ENCODE data around the gene UBIAD1.

The UBIAD1 gene, protein sequence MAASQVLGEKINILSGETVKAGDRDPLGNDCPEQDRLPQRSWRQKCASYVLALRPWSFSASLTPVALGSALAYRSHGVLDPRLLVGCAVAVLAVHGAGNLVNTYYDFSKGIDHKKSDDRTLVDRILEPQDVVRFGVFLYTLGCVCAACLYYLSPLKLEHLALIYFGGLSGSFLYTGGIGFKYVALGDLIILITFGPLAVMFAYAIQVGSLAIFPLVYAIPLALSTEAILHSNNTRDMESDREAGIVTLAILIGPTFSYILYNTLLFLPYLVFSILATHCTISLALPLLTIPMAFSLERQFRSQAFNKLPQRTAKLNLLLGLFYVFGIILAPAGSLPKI

DNA sequence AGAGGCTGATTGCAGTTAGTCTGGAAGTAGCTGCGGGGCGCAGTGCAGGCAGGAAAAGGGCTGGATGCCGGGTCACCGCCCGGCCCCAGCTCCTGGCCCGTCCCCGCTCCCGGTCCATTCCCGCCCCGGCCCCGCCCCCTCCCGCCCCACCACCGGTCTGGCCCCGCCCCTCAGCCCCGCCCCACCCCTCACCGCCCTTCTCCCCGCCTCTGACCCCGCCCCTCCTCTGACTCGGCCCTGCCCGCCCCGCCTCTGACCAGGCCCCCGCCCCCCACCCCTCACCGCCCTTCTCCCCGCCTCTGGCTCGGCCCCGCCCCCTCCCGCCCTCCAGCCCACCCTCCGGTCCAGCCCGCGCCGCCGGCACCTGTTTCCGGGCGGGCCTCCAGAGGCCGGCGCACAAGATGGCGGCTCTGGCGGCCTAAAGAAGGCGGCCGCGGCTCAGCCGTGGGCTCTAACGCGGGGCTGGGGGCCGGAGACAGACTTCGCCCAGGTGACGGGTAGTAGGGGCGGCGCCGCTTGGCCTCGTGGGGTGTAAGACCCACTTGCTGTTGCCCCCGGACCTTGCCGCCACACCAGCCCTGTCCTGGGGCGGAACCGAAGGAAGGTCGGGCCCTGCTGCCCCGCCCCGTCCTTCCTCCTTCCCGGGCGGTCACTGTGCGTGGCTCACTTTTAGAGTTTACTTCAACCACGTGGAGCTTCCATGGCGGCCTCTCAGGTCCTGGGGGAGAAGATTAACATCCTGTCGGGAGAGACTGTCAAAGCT, at the start of gene UBIAD1:
Gene UBIAD1, plus strand, starts transcription at position 367 of the 763 bp plus-strand sequence. Its CDS starts 334 bp downstream, at position 701.
- peaks cover 10% of the 10 kb centered on the region for H3K4me1 ChIP-seq
- H3K4me3 ChIP-seq = peak within 1 kb of the TSS; percentile 97
- H3K36me3 ChIP-seq (replicated peaks) = peaks cover 16% of the 10 kb centered on the region
- H3K9me3 ChIP-seq = no peaks in the 10 kb centered on the region
- no peaks in the 10 kb centered on the region for H3K27me3 ChIP-seq (ENCODE audit: low read depth)
- in situ Hi-C loops (cut with MboI; ENCODE audit: low sequenced_read_pairs) = no loop called here
- DNase-seq (ENCODE audit: low spot score in 2 of 2) = peak; percentile 79 to 90

DNA sequence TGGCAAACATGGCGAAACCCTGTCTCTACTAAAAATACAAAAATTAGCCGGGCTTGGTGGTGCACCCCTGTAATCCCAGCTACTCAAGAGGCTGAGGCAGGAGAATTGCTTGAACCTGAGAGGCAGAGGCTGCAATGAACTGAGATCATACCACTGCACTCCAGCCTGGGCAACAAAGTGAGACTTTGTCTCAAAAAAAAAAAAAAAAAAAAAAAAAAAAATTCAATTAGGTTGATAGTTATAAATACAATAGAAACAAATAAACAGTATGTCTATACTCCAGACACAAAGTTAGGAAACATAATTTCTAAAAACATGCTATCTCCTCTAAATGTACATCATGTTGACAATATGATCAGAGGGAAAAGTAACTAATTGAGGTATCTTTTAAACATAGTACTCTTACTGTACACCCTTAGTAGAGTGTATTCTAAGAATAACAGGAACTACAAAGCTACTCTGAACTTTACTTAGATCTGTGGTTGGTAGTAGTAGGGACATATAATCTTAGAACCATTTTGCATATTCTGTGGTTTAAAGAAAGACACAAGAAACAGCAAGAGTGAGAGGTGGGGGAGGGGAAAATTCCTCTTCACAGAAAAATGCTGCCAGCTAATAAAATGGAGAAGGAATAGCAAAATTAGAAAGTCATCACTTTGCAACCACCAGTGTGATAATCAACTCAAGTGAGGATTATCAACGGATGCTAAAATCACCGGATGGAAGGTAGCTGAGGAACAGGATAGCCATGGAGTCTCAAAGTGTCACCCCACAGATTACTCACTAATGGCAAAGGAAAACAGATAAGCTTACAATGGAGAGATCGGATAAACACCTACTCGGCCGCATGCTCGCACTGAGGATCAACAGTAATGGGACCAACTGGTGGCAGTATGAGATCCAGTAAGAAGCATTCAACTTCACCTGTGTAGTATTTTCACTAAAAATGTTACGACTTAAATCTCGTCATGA, 45.6 kb upstream of the UBIAD1 start:
- Histone ChIP-seq H3K36me3 (replicated peaks) (peaks cover 72% of the 10 kb centered on the region), H3K4me1 (no peaks in the 10 kb centered on the region)

DNA sequence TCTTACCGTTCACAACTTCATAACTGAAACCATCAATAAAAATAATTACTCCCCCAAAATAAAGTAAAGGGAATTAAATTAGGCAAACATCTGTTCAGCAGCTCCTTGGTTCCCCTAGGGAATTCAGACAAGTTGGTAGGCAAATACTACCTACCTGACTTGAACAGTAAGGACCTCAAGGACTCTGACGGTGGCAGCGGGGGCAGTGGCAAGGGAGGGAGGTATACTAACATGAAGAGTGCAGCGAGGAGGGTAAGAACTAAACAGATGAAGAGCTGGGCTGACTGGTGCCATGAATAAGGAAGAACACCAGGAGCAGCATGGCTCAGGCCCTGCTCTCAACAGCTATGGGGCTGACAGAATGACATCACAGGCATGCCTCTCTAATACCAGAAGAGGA, 43.8 kb upstream of the UBIAD1 start:
- Histone ChIP-seq H3K4me1 (no peaks in the 10 kb centered on the region), H3K9me3 (no peaks in the 10 kb centered on the region), H3K36me3 (replicated peaks) (peaks cover 79% of the 10 kb centered on the region), H3K27me3 (ENCODE audit: low read depth) (no peaks in the 10 kb centered on the region), H3K4me3 (no peak overlapping the region)
- DNase-seq (ENCODE audit: low spot score in 2 of 2) = no peak
- in situ Hi-C loops (cut with MboI; ENCODE audit: low sequenced_read_pairs) = no loop called here

More for the DNA sequence above, 45.6 kb upstream of the UBIAD1 start:
- in situ Hi-C loops (cut with MboI; ENCODE audit: low sequenced_read_pairs) = no loop called here
- Histone ChIP-seq H3K4me3 (no peak overlapping the region), H3K27me3 (ENCODE audit: low read depth) (no peaks in the 10 kb centered on the region), H3K9me3 (no peaks in the 10 kb centered on the region)
- DNase-seq (ENCODE audit: low spot score in 2 of 2) = no peak

DNA sequence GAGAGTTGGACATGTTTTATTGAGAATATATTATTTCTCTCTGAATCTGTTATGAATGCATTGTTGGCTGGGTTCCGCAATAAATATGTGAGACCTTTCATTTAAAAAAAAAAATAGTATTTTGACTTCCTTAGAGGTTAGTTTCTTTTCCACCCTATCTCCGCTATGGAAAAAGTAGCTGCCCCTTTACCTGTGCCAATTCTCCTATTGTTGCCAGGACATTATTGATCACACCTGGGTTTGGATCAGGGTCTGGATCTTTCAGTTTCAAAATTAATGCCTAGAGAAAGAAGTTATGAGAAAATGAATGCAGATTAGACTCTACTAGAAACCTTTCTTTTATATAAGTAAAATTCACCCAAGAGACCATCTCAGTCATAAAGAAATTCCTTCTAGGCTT, 39.8 kb upstream of the UBIAD1 start:
- Histone ChIP-seq H3K4me1 (no peaks in the 10 kb centered on the region), H3K27me3 (ENCODE audit: low read depth) (no peaks in the 10 kb centered on the region), H3K9me3 (no peaks in the 10 kb centered on the region), H3K36me3 (replicated peaks) (peaks cover 85% of the 10 kb centered on the region), H3K4me3 (no peak overlapping the region)
- no peak for DNase-seq (ENCODE audit: low spot score in 2 of 2)
- in situ Hi-C loops (cut with MboI; ENCODE audit: low sequenced_read_pairs) = no loop called here

DNA sequence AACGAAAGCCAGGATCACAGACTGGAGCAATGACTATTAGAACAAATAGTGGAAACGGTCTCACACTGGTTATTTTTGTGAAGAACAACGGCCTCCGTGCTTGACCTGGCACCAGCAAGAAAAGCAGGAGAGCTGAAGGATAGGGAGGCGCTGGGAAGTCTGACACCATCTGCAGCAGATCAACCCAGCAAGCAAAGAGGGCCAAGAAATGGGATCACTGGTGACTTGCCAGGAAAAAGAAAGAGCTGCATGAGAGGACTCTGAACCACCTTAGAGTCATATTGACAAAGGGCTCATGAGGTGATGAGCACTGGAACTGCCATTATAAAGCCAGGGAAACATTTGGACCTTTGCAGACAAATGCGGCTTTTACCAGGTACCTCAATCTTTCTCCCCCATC, 35.6 kb upstream of the UBIAD1 start:
- Histone ChIP-seq H3K4me1 (no peaks in the 10 kb centered on the region), H3K36me3 (replicated peaks) (peaks cover 73% of the 10 kb centered on the region)
- in situ Hi-C loops (cut with MboI; ENCODE audit: low sequenced_read_pairs) = loop anchor here (5.0 kb wide), 1 partner anchor 405 kb away; no protein-coding TSS in a partner anchor

DNA sequence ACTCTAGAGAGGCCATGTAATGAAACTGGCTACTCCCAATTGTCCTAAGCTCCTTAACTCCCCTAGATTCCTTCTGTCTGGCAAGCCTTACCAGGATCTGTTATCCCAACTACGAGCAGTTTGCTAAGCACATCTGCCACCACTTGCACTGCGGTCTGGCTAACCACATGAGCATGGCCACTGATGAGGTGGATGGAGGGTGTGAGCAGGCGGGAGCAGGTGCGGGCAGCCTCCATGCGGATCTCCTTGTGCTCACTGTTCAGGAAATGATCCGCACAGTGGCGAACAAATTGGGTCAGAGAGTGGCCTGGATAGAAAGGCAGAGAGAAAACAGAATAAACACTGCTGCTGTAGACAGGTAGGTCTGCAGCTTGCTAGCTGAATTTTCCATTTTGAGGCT, 34.7 kb upstream of the UBIAD1 start:
- no peak for DNase-seq (ENCODE audit: low spot score in 2 of 2)
- H3K9me3 ChIP-seq = no peaks in the 10 kb centered on the region
- in situ Hi-C loops (cut with MboI; ENCODE audit: low sequenced_read_pairs) = loop anchor here (5.0 kb wide), 1 partner anchor 404 kb away; no protein-coding TSS in a partner anchor
- H3K4me1 ChIP-seq = no peaks in the 10 kb centered on the region
- H3K36me3 ChIP-seq (replicated peaks) = peaks cover 73% of the 10 kb centered on the region
- H3K27me3 ChIP-seq (ENCODE audit: low read depth) = no peaks in the 10 kb centered on the region
- H3K4me3 ChIP-seq = no peak overlapping the region

More for the DNA sequence above, 35.6 kb upstream of the UBIAD1 start:
- no peak for DNase-seq (ENCODE audit: low spot score in 2 of 2)
- no peaks in the 10 kb centered on the region for H3K9me3 ChIP-seq
- no peak overlapping the region for H3K4me3 ChIP-seq
- H3K27me3 ChIP-seq (ENCODE audit: low read depth) = no peaks in the 10 kb centered on the region

DNA sequence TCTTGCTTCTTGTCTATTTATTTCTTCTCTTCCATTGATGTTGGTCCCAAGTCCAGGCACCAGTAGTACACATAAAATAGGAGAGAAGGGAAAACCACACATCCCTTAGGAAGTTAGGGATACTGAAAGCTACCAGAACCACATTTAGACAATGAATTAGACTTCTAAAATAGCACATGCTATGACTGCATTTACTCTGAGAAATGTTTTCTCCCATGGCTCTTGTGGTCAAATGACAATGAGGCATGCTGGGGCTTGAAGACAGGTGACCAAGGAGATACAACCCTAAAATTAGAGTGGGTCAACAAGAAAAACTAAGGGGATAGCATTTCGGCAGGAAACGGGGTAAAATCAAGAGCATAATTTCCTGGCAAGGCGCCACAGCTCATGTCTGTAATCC, 27.8 kb upstream of the UBIAD1 start:
- Histone ChIP-seq H3K4me1 (no peaks in the 10 kb centered on the region), H3K4me3 (no peak overlapping the region), H3K27me3 (ENCODE audit: low read depth) (no peaks in the 10 kb centered on the region), H3K9me3 (no peaks in the 10 kb centered on the region), H3K36me3 (replicated peaks) (peaks cover 53% of the 10 kb centered on the region)
- in situ Hi-C loops (cut with MboI; ENCODE audit: low sequenced_read_pairs) = no loop called here
- DNase-seq (ENCODE audit: low spot score in 2 of 2) = no peak

DNA sequence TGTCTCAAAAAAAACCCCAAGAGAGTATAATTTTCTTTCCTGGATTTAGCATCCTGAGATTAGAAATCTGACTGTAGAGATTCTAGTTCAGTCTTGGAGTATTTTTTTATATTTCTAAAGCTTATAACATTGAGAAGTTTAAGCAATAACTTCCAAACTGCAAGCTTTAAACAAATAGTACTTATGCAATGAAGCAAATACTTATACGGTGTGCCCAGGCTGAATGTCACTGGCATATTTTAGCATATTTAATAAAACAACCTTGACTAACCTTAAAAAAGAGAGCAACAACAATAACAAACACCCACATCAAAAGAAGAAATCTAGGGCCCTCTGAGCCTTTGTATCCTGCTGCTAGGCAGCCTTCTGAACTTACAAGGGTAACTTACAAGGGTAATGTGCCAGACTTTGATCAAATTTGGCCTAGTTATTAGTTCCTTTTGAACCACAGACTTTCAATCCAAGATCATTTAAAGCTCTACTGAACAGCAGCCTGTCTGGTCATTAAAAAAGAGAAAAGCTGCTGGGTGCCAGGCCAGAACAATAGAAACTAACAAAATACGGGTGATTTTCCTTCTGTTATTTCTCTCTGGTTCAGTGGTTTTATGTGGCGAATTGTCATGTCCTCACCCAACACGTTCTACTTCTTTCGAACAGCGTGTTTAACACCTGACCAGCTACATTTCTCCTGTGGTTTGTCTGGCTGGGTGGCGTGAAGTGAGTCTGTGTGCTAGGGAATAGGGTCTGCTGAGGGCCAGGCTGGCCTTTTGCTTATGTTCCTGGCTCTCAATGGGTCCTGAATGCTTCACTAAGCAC, 26.9 kb upstream of the UBIAD1 start:
- no peak for DNase-seq (ENCODE audit: low spot score in 2 of 2)
- no peaks in the 10 kb centered on the region for H3K9me3 ChIP-seq
- H3K4me1 ChIP-seq = no peaks in the 10 kb centered on the region
- H3K27me3 ChIP-seq (ENCODE audit: low read depth) = no peaks in the 10 kb centered on the region
- no peak overlapping the region for H3K4me3 ChIP-seq
- in situ Hi-C loops (cut with MboI; ENCODE audit: low sequenced_read_pairs) = no loop called here
- H3K36me3 ChIP-seq (replicated peaks) = peaks cover 55% of the 10 kb centered on the region

DNA sequence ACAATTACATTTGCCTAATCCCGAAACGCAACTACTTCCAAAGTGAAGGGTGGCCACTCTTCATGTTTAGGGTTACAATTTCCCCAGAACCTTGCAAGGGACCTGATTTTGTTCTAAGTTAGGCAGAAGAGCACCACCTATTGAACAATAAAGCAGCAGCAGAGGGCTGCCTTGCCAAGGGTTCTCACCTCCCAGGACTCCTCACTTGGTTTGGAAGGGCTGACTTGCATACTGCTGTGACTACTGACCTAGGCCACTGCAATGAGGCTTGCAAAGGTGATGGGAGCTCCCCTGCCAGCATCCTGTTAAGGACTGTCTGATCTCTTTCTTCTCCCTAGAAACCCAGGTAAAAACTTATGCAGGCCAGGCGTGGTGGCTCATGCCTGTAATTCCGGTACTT, 24.8 kb upstream of the UBIAD1 start:
- Histone ChIP-seq H3K27me3 (ENCODE audit: low read depth) (no peaks in the 10 kb centered on the region), H3K9me3 (no peaks in the 10 kb centered on the region), H3K4me1 (no peaks in the 10 kb centered on the region), H3K4me3 (no peak overlapping the region), H3K36me3 (replicated peaks) (peaks cover 59% of the 10 kb centered on the region)
- DNase-seq (ENCODE audit: low spot score in 2 of 2) = no peak
- in situ Hi-C loops (cut with MboI; ENCODE audit: low sequenced_read_pairs) = no loop called here

DNA sequence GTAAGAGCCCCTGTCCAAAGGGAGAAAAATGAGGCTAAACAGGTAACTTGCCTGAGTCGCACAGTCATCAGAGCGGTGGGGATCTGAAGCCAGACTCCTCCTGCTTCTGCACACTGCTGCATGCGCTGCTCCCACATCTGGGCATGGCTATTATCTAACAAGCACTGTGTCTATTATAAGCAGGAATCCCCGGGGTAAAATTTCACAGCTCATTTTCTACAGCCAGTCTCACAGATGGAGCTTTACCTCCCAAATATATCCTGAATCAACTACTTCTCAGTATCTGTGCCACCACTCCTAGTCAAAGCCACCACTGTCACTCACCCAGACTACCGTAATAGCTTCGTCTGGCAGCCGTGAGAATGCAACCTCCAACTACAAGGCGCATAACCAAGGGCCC, 20.5 kb upstream of the UBIAD1 start:
- H3K36me3 ChIP-seq (replicated peaks) = peaks cover 62% of the 10 kb centered on the region
- DNase-seq (ENCODE audit: low spot score in 2 of 2) = no peak
- H3K4me3 ChIP-seq = no peak overlapping the region
- in situ Hi-C loops (cut with MboI; ENCODE audit: low sequenced_read_pairs) = no loop called here
- H3K4me1 ChIP-seq = no peaks in the 10 kb centered on the region
- H3K27me3 ChIP-seq (ENCODE audit: low read depth) = no peaks in the 10 kb centered on the region
- H3K9me3 ChIP-seq = no peaks in the 10 kb centered on the region

DNA sequence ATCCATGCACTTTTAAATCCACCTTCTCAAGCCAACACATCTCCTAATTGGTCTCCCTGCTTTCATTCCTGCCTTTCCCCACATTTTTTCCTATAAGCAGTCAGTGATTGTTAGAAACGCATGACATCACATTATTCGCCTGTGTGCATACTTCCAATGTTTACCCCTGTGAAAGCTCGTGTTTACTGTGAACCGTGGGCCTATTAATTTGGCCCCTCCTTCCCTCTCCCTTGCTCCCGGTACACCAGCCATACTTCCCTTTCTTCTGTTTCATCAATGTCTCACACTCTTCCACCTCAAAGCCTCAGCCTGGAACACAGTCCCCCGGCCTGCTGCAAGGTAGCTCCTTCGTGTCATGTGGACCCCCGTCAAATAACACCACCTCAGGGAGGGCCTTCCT, 19.8 kb upstream of the UBIAD1 start:
- no peak overlapping the region for H3K4me3 ChIP-seq
- H3K27me3 ChIP-seq (ENCODE audit: low read depth) = no peaks in the 10 kb centered on the region
- H3K4me1 ChIP-seq = no peaks in the 10 kb centered on the region
- in situ Hi-C loops (cut with MboI; ENCODE audit: low sequenced_read_pairs) = no loop called here
- DNase-seq (ENCODE audit: low spot score in 2 of 2) = no peak
- peaks cover 66% of the 10 kb centered on the region for H3K36me3 ChIP-seq (replicated peaks)
- H3K9me3 ChIP-seq = no peaks in the 10 kb centered on the region

DNA sequence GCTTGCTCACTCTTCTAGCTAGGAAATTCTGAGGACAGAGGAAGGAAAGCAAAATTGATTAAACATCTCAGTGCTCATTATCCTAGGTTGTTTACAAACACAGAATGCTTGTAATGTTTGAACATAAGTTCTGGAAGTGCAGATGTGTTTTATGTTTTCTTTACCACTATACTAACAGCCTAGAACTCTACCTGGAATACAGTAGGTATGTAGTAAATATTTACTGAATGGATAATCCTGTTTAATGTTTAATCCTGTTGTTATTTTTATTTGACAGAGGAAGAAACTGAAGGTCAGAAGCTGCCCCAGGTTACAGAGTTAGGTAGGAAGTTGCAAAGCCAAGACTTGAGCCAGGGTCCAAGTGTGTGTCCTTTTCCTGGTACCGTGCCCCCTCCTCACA, 16.7 kb upstream of the UBIAD1 start:
- no peak for DNase-seq (ENCODE audit: low spot score in 2 of 2)
- peaks cover under 1% of the 10 kb centered on the region; the same call in 1 of the 2 replicates for H3K4me1 ChIP-seq
- no peaks in the 10 kb centered on the region for H3K27me3 ChIP-seq (ENCODE audit: low read depth)
- no peaks in the 10 kb centered on the region for H3K9me3 ChIP-seq
- in situ Hi-C loops (cut with MboI; ENCODE audit: low sequenced_read_pairs) = no loop called here
- no peak overlapping the region for H3K4me3 ChIP-seq
- H3K36me3 ChIP-seq (replicated peaks) = peaks cover 69% of the 10 kb centered on the region

All from HAP-1 (cell line).